CD14-positive monocyte (primary cell): ENCODE measurements around the gene SATB2. TPM values are rescaled to one million over a fixed set of nuclear protein-coding genes. Genes with fewer than 3 reads are reported as not detected.

ENCODE experiments used
- DNase-seq, 3 donors: peaks; one replicate each; pipeline ENCODE4 v3.0.0-alpha.2; 2011 to 2022
- H2AFZ ChIP-seq: 2 replicates; pipeline ENCODE4 v1.6.0; 2012; ENCODE audit warnings: mild to moderate bottlenecking, low read depth, low read length, inconsistent platforms; ENCODE audit not compliant: insufficient read depth, poor library complexity, severe bottlenecking
- H3K27ac ChIP-seq, 2 donors: 1 replicate in 1 of 2; 2 replicates in 1 of 2; pipeline ENCODE4 v1.5.1; 2012 to 2013; ENCODE audit warnings: low read length in 2 of 2, control low read depth in 1 of 2, inconsistent platforms in 1 of 2, low read depth in 1 of 2, mild to moderate bottlenecking in 1 of 2
- H3K27me3 ChIP-seq, 2 donors: one replicate each; pipeline versions ENCODE4 v1.6.0 to v1.6.1; 2011 to 2013; ENCODE audit warnings: low read length in 2 of 2; ENCODE audit not compliant: control insufficient read depth in 2 of 2, insufficient read depth in 2 of 2
- H3K36me3 ChIP-seq, 2 donors: replicated peaks in 1 of 2; 1 replicate in 1 of 2; 2 replicates in 1 of 2; pipeline versions ENCODE4 v1.5.1 to v1.6.1; 2012 to 2013; ENCODE audit warnings: low read length in 2 of 2, control low read depth in 1 of 2, inconsistent platforms in 1 of 2, mild to moderate bottlenecking in 1 of 2; ENCODE audit not compliant: insufficient read depth in 2 of 2, control insufficient read depth in 1 of 2
- H3K4me1 ChIP-seq, 2 donors: 1 replicate in 1 of 2; 2 replicates in 1 of 2; pipeline versions ENCODE4 v1.5.1 to v1.6.1; 2012 to 2013; ENCODE audit warnings: low read length in 2 of 2, control low read depth in 1 of 2, inconsistent platforms in 1 of 2, mild to moderate bottlenecking in 1 of 2, moderate library complexity in 1 of 2; ENCODE audit not compliant: insufficient read depth in 2 of 2, control insufficient read depth in 1 of 2
- H3K4me2 ChIP-seq: replicated peaks from 2 replicates; pipeline ENCODE3; 2012; ENCODE audit warnings: low read length, moderate library complexity, mild to moderate bottlenecking; ENCODE audit not compliant: poor library complexity, severe bottlenecking; ENCODE audit errors: extremely low read depth
- H3K4me3 ChIP-seq, 3 experiments: fragments of 200-600 bp in 1 of 3; sonication (generic) in 1 of 3; replicated peaks in 1 of 3; 1 replicate in 2 of 3; 2 replicates in 1 of 3; pipeline ENCODE4 v1.5.1; 2011 to 2013; ENCODE audit warnings: low read length in 3 of 3, mild to moderate bottlenecking in 3 of 3, control low read depth in 2 of 3, low read depth in 2 of 3, inconsistent platforms in 1 of 3, moderate library complexity in 1 of 3
- H3K79me2 ChIP-seq: 2 replicates; pipeline ENCODE4 v1.6.0; 2012; ENCODE audit warnings: mild to moderate bottlenecking, control low read depth, inconsistent platforms, low read length, moderate library complexity; ENCODE audit not compliant: insufficient read depth
- H3K9ac ChIP-seq: 2 replicates; pipeline ENCODE4 v1.6.0; 2017; ENCODE audit warnings: low read length, mild to moderate bottlenecking; ENCODE audit not compliant: insufficient read depth, poor library complexity, severe bottlenecking
- H3K9me3 ChIP-seq, 2 donors: replicated peaks in 1 of 2; 1 replicate in 1 of 2; 2 replicates in 1 of 2; pipeline versions ENCODE4 v1.5.1 to v1.6.1; 2012 to 2013; ENCODE audit warnings: low read length in 2 of 2, control low read depth in 1 of 2; ENCODE audit not compliant: control insufficient read depth in 1 of 2, insufficient read depth in 1 of 2
- H4K20me1 ChIP-seq: 2 replicates; pipeline ENCODE4 v1.6.0; 2012; ENCODE audit warnings: mild to moderate bottlenecking, low read length, control low read depth, moderate library complexity; ENCODE audit not compliant: insufficient read depth
- H3K27ac Mint-ChIP-seq, 7 donors: one replicate each; pipeline ENCODE4 v1.8.0; 2020; ENCODE audit warnings: mild to moderate bottlenecking in 7 of 7, mixed read lengths in 7 of 7, moderate library complexity in 6 of 7, inconsistent platforms in 2 of 7
- H3K27me3 Mint-ChIP-seq, 3 donors: one replicate each; pipeline ENCODE4 v1.8.0; 2021 to 2022; ENCODE audit warnings: low read depth in 3 of 3, mild to moderate bottlenecking in 3 of 3, mixed read lengths in 3 of 3, moderate library complexity in 3 of 3, inconsistent platforms in 1 of 3
- H3K36me3 Mint-ChIP-seq, 2 donors: one replicate each; pipeline ENCODE4 v1.8.0; 2020; ENCODE audit warnings: mixed read lengths in 2 of 2, inconsistent platforms in 1 of 2, mild to moderate bottlenecking in 1 of 2
- H3K4me1 Mint-ChIP-seq: one replicate; pipeline ENCODE4 v1.8.0; 2020; ENCODE audit warnings: mild to moderate bottlenecking, mixed read lengths
- H3K4me3 Mint-ChIP-seq, 2 donors: one replicate each; pipeline ENCODE4 v1.8.0; 2020; ENCODE audit warnings: mild to moderate bottlenecking in 2 of 2, mixed read lengths in 2 of 2, moderate library complexity in 1 of 2
- H3K9me3 Mint-ChIP-seq, 7 donors: one replicate each; pipeline ENCODE4 v1.8.0; 2020 to 2022; ENCODE audit warnings: mixed read lengths in 7 of 7, mild to moderate bottlenecking in 6 of 7, moderate library complexity in 6 of 7, inconsistent platforms in 2 of 7
- WGBS: methylation state at CpG from one replicate; pipeline ENCODE4 v1.1.5; 2013; ENCODE audit warnings: missing lambda C conversion rate; ENCODE audit not compliant: insufficient coverage; 5-methylcytosine and 5-hydroxymethylcytosine counted together
- intact Hi-C, 2 donors: fragments of 100-400 bp; cut with micrococcal nuclease; formaldehyde crosslinking; loops; one replicate each; pipeline versions ENCODE4 v1.15.0 to v1.15.1; 2023
- polyA plus RNA-seq, 3 donors: library from polyadenylated mRNA; depleted of rRNA in 1 of 3; unstranded in 2 of 3; stranded (reverse) in 1 of 3; fragments of 300-500 nt in 2 of 3; fragments of >200 nt in 1 of 3; fragmentation: Illumina TruSeq in 2 of 3; gene quantifications; 1 replicate in 2 of 3; 2 replicates in 1 of 3; pipeline ENCODE4 v1.2.3, GENCODE V29; 2012 to 2021
- TF ChIP-seq, protein P1 (sequence below): fragments of 200-600 bp; IDR thresholded peaks from one replicate; pipeline ENCODE4 v1.8.0; 2022; ENCODE audit warnings: antibody characterized with exemption, mild to moderate bottlenecking

Gene SATB2
- polyA plus RNA-seq, 3 donors, result 0.13 to 0.69 (median 0.14) TPM

DNA sequence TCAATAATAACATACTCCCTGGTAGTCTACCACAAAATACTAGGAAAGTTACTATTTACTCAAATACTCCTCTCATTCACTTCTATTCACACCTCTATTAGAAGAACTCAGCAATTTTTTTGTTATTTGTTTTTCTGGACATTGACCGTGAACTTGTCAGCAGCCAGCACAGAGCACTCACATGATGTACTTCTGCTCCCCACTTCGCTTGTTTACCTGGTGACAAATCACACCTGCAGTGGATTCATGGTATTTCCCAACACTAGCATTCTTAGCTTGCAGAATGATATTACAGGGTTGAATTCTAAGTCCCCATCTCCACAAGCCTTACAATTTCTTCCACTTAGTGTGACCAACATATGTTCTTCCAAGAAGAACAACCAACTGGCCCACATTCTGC is 238.2 kb downstream of the SATB2 start:
- Mint-ChIP-seq H3K4me3 (no peak overlapping the region), H3K36me3 (no peaks in the 10 kb centered on the region), H3K27me3 (peaks cover 0 to 2% (median 1%) of the 10 kb centered on the region in 3 donors), H3K4me1 (no peaks in the 10 kb centered on the region), H3K27ac (no peak overlapping the region), H3K9me3 (peaks cover 0 to 14% (median 3%) of the 10 kb centered on the region in 7 donors)
- no peaks in the 10 kb centered on the region for H3K36me3 ChIP-seq
- H3K79me2 ChIP-seq, result no peaks in the 10 kb centered on the region
- peaks cover 0 to 9% of the 10 kb centered on the region in 2 donors for H3K9me3 ChIP-seq
- no peak overlapping the region for H3K27ac ChIP-seq
- 75% methylated on average over 1 of the region's 2 CpGs for WGBS
- TF ChIP-seq, protein P1, sequence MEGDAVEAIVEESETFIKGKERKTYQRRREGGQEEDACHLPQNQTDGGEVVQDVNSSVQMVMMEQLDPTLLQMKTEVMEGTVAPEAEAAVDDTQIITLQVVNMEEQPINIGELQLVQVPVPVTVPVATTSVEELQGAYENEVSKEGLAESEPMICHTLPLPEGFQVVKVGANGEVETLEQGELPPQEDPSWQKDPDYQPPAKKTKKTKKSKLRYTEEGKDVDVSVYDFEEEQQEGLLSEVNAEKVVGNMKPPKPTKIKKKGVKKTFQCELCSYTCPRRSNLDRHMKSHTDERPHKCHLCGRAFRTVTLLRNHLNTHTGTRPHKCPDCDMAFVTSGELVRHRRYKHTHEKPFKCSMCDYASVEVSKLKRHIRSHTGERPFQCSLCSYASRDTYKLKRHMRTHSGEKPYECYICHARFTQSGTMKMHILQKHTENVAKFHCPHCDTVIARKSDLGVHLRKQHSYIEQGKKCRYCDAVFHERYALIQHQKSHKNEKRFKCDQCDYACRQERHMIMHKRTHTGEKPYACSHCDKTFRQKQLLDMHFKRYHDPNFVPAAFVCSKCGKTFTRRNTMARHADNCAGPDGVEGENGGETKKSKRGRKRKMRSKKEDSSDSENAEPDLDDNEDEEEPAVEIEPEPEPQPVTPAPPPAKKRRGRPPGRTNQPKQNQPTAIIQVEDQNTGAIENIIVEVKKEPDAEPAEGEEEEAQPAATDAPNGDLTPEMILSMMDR, result no peak
- no peaks in the 10 kb centered on the region for H3K27me3 ChIP-seq
- no peak overlapping the region for H3K4me2 ChIP-seq
- H2AFZ ChIP-seq, result no peak overlapping the region
- H3K4me3 ChIP-seq, result no peak overlapping the region
- intact Hi-C loops, result no loop called here
- H3K9ac ChIP-seq, result no peak overlapping the region
- H4K20me1 ChIP-seq, result no peaks in the 10 kb centered on the region
- H3K4me1 ChIP-seq, result no peaks in the 10 kb centered on the region
- DNase-seq, result no peak
